ENCODE data around the gene NPTN.
A peak's percentile ranks its signal among the peaks of the same experiment; 100 is the strongest.
"Not testable (repeated sequence)": the region's sequence is repeated elsewhere in the genome, so short reads cannot be mapped to it uniquely, and the experiment has no call there.

Gene NPTN

DNA sequence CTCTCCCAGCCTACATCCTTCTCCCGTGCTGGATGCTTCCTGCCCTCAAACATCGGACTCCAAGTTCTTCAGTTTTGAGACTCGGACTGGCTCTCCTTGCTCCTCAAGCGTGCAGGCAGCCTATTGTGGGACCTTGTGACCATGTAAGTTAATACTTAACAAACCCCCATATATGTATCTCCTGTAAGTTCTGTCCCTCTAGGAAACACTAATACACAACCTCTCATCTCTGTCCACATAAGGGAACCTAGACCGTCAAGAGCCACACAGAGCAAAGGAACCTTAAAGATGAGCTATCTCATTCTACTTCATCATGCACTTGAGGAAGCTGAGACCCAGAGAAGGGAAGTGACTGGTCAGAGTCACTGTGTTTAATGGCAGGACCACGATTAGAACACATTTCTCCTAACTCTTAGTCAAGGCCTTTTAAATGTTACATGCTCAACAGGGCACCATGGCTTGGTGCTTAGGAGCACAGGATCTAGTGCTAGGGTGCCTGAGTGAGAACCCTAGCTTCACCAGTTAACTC, 50.3 kb downstream of the NPTN start:
- TF ChIP-seq SPI1 (IDR thresholded peaks at IDR 0.05; ENCODE audit: borderline replicate concordance, low read depth) (peak; percentile 11; the same call in 1 of the 2 replicates), POLR2AphosphoS5 (IDR thresholded peaks at IDR 0.05; ENCODE audit: low read depth) (no peak)
- no peaks in the 10 kb centered on the region for H3K27me3 ChIP-seq (ENCODE audit: insufficient read depth, poor library complexity, severe bottlenecking)
- no peak for DNase-seq (ENCODE audit: low read depth in 1 of 2, low spot score in 1 of 2)
- H3K27ac ChIP-seq (replicated peaks) = no peak overlapping the region
- H3K4me3 ChIP-seq (replicated peaks; ENCODE audit: insufficient read depth, low read length) = no peak overlapping the region

DNA sequence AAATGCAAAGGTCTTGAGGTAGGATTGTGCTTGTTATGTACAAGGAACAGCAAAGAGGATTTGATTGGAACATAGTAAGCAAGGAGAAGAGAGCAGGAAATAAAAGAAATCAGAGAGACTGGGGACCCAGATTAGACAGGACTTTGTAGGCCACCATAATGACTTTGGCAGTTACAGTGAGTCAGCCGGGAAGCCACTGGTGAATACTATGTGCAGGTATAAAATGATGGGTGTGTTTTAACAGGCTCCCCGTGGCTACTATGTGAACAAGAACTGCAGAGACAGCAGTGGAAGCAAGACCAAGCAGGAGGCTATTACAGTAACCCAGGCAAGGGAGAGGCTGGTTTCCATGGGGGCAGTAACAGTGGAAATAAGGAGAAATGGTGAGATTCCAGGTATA, 55.2 kb downstream of the NPTN start:
- Histone ChIP-seq H3K27me3 (ENCODE audit: insufficient read depth, poor library complexity, severe bottlenecking) (no peaks in the 10 kb centered on the region), H3K4me3 (replicated peaks; ENCODE audit: insufficient read depth, low read length) (no peak overlapping the region), H3K27ac (replicated peaks) (no peak overlapping the region)
- TF ChIP-seq, protein P1, sequence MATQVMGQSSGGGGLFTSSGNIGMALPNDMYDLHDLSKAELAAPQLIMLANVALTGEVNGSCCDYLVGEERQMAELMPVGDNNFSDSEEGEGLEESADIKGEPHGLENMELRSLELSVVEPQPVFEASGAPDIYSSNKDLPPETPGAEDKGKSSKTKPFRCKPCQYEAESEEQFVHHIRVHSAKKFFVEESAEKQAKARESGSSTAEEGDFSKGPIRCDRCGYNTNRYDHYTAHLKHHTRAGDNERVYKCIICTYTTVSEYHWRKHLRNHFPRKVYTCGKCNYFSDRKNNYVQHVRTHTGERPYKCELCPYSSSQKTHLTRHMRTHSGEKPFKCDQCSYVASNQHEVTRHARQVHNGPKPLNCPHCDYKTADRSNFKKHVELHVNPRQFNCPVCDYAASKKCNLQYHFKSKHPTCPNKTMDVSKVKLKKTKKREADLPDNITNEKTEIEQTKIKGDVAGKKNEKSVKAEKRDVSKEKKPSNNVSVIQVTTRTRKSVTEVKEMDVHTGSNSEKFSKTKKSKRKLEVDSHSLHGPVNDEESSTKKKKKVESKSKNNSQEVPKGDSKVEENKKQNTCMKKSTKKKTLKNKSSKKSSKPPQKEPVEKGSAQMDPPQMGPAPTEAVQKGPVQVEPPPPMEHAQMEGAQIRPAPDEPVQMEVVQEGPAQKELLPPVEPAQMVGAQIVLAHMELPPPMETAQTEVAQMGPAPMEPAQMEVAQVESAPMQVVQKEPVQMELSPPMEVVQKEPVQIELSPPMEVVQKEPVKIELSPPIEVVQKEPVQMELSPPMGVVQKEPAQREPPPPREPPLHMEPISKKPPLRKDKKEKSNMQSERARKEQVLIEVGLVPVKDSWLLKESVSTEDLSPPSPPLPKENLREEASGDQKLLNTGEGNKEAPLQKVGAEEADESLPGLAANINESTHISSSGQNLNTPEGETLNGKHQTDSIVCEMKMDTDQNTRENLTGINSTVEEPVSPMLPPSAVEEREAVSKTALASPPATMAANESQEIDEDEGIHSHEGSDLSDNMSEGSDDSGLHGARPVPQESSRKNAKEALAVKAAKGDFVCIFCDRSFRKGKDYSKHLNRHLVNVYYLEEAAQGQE (IDR thresholded peaks at IDR 0.05; ENCODE audit: insufficient replicate concordance, low read depth) = no peak
- TF ChIP-seq, protein P2, sequence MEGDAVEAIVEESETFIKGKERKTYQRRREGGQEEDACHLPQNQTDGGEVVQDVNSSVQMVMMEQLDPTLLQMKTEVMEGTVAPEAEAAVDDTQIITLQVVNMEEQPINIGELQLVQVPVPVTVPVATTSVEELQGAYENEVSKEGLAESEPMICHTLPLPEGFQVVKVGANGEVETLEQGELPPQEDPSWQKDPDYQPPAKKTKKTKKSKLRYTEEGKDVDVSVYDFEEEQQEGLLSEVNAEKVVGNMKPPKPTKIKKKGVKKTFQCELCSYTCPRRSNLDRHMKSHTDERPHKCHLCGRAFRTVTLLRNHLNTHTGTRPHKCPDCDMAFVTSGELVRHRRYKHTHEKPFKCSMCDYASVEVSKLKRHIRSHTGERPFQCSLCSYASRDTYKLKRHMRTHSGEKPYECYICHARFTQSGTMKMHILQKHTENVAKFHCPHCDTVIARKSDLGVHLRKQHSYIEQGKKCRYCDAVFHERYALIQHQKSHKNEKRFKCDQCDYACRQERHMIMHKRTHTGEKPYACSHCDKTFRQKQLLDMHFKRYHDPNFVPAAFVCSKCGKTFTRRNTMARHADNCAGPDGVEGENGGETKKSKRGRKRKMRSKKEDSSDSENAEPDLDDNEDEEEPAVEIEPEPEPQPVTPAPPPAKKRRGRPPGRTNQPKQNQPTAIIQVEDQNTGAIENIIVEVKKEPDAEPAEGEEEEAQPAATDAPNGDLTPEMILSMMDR (IDR thresholded peaks at IDR 0.05; ENCODE audit: insufficient read depth, low read length) = no peak
- TF ChIP-seq SPI1 (IDR thresholded peaks at IDR 0.05; ENCODE audit: borderline replicate concordance, low read depth) (no peak), POLR2AphosphoS5 (IDR thresholded peaks at IDR 0.05; ENCODE audit: low read depth) (no peak), GABPA (IDR thresholded peaks at IDR 0.05; ENCODE audit: low read depth) (no peak)
- DNase-seq (ENCODE audit: low read depth in 1 of 2, low spot score in 1 of 2) = no peak

DNA sequence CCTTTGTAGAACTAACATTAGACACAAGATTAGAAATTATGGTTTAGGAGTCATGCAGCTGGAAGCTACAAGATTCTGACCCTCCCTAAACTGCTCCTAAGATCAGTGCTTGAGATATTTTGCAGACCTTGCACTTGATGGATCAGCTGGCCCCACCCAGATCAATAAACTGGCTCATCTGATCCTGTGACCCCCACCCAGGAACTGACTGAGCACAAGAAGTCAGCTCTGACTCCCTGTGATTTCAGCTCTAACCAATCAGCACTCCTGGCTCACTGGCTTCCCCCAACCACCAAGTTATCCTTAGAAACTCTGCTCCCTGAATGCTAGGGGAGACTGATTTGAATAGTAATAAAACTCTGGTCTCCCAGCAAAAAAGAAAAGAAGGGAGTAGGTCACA, 55.6 kb downstream of the NPTN start:
- not testable (repeated sequence) for H3K4me3 ChIP-seq (replicated peaks; ENCODE audit: insufficient read depth, low read length); H3K27ac ChIP-seq (replicated peaks); H3K27me3 ChIP-seq (ENCODE audit: insufficient read depth, poor library complexity, severe bottlenecking); DNase-seq (ENCODE audit: low read depth in 1 of 2, low spot score in 1 of 2)

DNA sequence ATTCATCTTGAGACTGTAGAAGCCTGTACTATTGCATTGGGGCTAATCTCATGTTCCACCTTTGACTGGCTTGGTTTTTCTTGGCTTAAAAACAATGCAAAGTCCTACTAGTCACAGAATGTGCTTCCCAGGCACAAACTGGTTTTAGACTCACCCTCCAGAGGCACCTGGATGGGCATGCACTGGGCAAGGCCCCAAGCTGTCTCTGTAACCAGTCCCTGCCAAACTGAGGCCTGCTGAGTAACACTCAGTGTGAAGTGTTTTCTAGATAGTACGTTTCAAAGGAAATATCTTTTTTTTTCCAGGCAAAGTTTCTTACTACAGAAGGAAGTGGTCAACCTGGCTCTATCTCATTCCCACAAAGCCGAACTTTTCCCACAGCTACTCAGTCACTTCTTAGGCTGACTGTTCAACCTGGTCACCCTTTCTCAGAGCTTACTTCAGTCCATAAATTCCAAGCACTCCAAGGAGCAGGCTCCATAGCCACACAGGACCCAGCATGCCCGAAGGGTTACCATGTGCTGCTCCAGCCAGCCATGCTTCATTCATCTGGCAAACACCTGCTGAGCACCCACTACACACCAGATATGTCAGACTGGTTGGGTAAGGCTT, 57.4 kb downstream of the NPTN start:
- no peak for DNase-seq (ENCODE audit: low read depth in 1 of 2, low spot score in 1 of 2)
- Histone ChIP-seq H3K4me3 (replicated peaks; ENCODE audit: insufficient read depth, low read length) (no peak overlapping the region), H3K27me3 (ENCODE audit: insufficient read depth, poor library complexity, severe bottlenecking) (no peaks in the 10 kb centered on the region), H3K27ac (replicated peaks) (no peak overlapping the region)
- no peak for TF ChIP-seq GABPA (IDR thresholded peaks at IDR 0.05; ENCODE audit: low read depth)
- TF ChIP-seq, protein P2 (IDR thresholded peaks at IDR 0.05; ENCODE audit: insufficient read depth, low read length) = no peak
- TF ChIP-seq SPI1 (IDR thresholded peaks at IDR 0.05; ENCODE audit: borderline replicate concordance, low read depth) = no peak
- TF ChIP-seq POLR2AphosphoS5 (IDR thresholded peaks at IDR 0.05; ENCODE audit: low read depth) = no peak
- TF ChIP-seq, protein P1 (IDR thresholded peaks at IDR 0.05; ENCODE audit: insufficient replicate concordance, low read depth) = no peak

DNA sequence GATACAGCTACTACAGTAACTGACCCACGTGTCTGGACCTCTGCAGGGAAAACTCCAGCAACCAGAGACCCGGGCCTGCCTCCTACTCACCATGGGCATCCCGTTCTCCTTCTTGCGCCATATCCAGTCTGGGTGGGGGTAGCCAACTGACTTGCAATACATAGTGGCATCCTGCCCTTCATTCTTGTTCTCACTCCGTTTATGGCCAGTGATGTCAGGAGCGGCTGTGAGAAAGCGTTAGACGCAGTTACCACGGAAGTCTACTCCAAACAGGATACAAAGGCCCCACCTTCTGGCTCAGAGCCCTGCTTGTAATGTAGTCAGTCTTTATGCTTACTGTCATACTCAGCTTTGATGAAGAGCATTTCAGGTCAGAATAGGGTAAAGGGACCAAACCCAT, 59.6 kb downstream of the NPTN start:
- no peak for DNase-seq (ENCODE audit: low read depth in 1 of 2, low spot score in 1 of 2)
- no peak for TF ChIP-seq SPI1 (IDR thresholded peaks at IDR 0.05; ENCODE audit: borderline replicate concordance, low read depth)
- no peak for TF ChIP-seq GABPA (IDR thresholded peaks at IDR 0.05; ENCODE audit: low read depth)
- no peak for TF ChIP-seq POLR2AphosphoS5 (IDR thresholded peaks at IDR 0.05; ENCODE audit: low read depth)
- TF ChIP-seq, protein P2 (IDR thresholded peaks at IDR 0.05; ENCODE audit: insufficient read depth, low read length) = no peak
- no peak overlapping the region for H3K4me3 ChIP-seq (replicated peaks; ENCODE audit: insufficient read depth, low read length)
- H3K27me3 ChIP-seq (ENCODE audit: insufficient read depth, poor library complexity, severe bottlenecking) = no peaks in the 10 kb centered on the region
- no peak overlapping the region for H3K27ac ChIP-seq (replicated peaks)
